Caco-2 (cell line): ENCODE measurements around the gene NT5DC4. TPM values are rescaled to one million over a fixed set of nuclear protein-coding genes. Genes with fewer than 3 reads are reported as not detected.
"Not testable (repeated sequence)": the region's sequence is repeated elsewhere in the genome, so short reads cannot be mapped to it uniquely, and the experiment has no call there.

Source experiments
- BruUV-seq: library from RNA; stranded (reverse); fragments of 400-500 nt; replicated peaks from 2 replicates; lab custom pipeline; 2021; lab: Mats Ljungman, UMichigan
- CTCF ChIA-PET: fragments of 300-600 bp; sonication (Branson Sonifier 250); formaldehyde crosslinking; loops from one replicate; lab custom pipeline; 2022; ENCODE audit warnings: antibody characterized with exemption; lab: Charles Lee
- POLR2A ChIA-PET: fragments of 300-600 bp; sonication (Branson Sonifier 250); formaldehyde crosslinking; loops from one replicate; lab custom pipeline; 2022; ENCODE audit warnings: antibody characterized with exemption; lab: Charles Lee
- DNase-seq, 2 experiments: peaks; one replicate each; pipeline versions ENCODE4 v3.0.0 to v3.0.0-alpha.2; 2020 to 2022
- H3K27me3 ChIP-seq: replicated peaks from 2 replicates; pipeline ENCODE4 v1.6.0; 2011; ENCODE audit warnings: low read length; ENCODE audit not compliant: control insufficient read depth, insufficient read depth
- H3K36me3 ChIP-seq: 2 replicates; pipeline ENCODE4 v1.5.1; 2011; ENCODE audit warnings: low read length; ENCODE audit not compliant: control insufficient read depth, insufficient read depth
- H3K4me1 ChIP-seq: fragments of 250-450 bp; sonication (Bioruptor Pico); 2 replicates; pipeline ENCODE4 v1.5.1; 2020; ENCODE audit warnings: mild to moderate bottlenecking
- H3K4me3 ChIP-seq: 2 replicates; pipeline ENCODE4 v1.5.1; 2011; ENCODE audit warnings: low read depth, mild to moderate bottlenecking, control low read depth, low read length
- H3K9me3 ChIP-seq: fragments of 250-450 bp; sonication (Bioruptor Pico); 2 replicates; pipeline ENCODE4 v1.5.1; 2020; ENCODE audit warnings: mild to moderate bottlenecking, moderate library complexity
- H3K27ac Mint-ChIP-seq: one replicate; pipeline ENCODE4 v1.8.0; 2022; ENCODE audit warnings: mixed read lengths; ENCODE audit not compliant: unreplicated experiment
- H3K27me3 Mint-ChIP-seq: one replicate; pipeline ENCODE4 v1.8.0; 2022; ENCODE audit warnings: mixed read lengths; ENCODE audit not compliant: insufficient read depth, unreplicated experiment
- H3K36me3 Mint-ChIP-seq: one replicate; pipeline ENCODE4 v1.8.0; 2022; ENCODE audit warnings: mild to moderate bottlenecking, mixed read lengths; ENCODE audit not compliant: insufficient read depth, unreplicated experiment
- H3K4me1 Mint-ChIP-seq: one replicate; pipeline ENCODE4 v1.8.0; 2022; ENCODE audit warnings: low read depth, mixed read lengths; ENCODE audit not compliant: unreplicated experiment
- H3K4me3 Mint-ChIP-seq: one replicate; pipeline ENCODE4 v1.8.0; 2022; ENCODE audit warnings: mild to moderate bottlenecking, moderate library complexity, mixed read lengths; ENCODE audit not compliant: unreplicated experiment
- H3K9me3 Mint-ChIP-seq: one replicate; pipeline ENCODE4 v1.8.0; 2022; ENCODE audit warnings: mixed read lengths; ENCODE audit not compliant: unreplicated experiment
- CTCF ChIP-seq, 2 experiments: fragments of 200-600 bp in 1 of 2; IDR thresholded peaks; 1 replicate in 1 of 2; 2 replicates in 1 of 2; pipeline versions ENCODE4 v1.5.1 to v1.8.0; 2011 to 2022; ENCODE audit warnings: antibody characterized with exemption in 1 of 2, control low read depth in 1 of 2, inconsistent platforms in 1 of 2, low read depth in 1 of 2, low read length in 1 of 2, mild to moderate bottlenecking in 1 of 2, moderate library complexity in 1 of 2; ENCODE audit not compliant: insufficient read depth in 1 of 2, severe bottlenecking in 1 of 2, unreplicated experiment in 1 of 2
- intact Hi-C: fragments of 100-400 bp; cut with micrococcal nuclease; formaldehyde crosslinking; loops from one replicate; pipeline ENCODE4 v1.10.0; 2022; ENCODE audit not compliant: unreplicated experiment
- total RNA-seq: library from RNA; stranded (reverse); gene quantifications from 2 replicates; pipeline ENCODE4 v1.2.3, GENCODE V29; 2022

Gene NT5DC4
- total RNA-seq, 1 experiment from 2014 or later = 4.0 TPM

- H3K9me3 ChIP-seq = no peaks in the 10 kb centered on the region
- H3K4me3 Mint-ChIP-seq = no peak overlapping the region
- ChIA-PET POLR2A (no interaction called here), CTCF (no interaction called here)
- intact Hi-C loops = no loop called here
- no peak overlapping the region for H3K27ac Mint-ChIP-seq
- TF ChIP-seq CTCF (IDR thresholded peaks at IDR 0.05; ENCODE audit: insufficient read depth in 1 of 2, low read depth in 1 of 2, low read length in 1 of 2, severe bottlenecking in 1 of 2, unreplicated experiment in 1 of 2) = no peak
- peaks cover 3% of the 10 kb centered on the region for H3K27me3 Mint-ChIP-seq
- no peak overlapping the region for H3K4me3 ChIP-seq
- H3K4me1 ChIP-seq = peaks cover 9% of the 10 kb centered on the region; the same call in 1 of the 2 replicates
- no peaks in the 10 kb centered on the region for H3K27me3 ChIP-seq
- no peak for DNase-seq
- no peaks in the 10 kb centered on the region for H3K36me3 ChIP-seq
- peaks cover 6% of the 10 kb centered on the region for H3K36me3 Mint-ChIP-seq
- peaks cover 10% of the 10 kb centered on the region for H3K4me1 Mint-ChIP-seq
- BruUV-seq = no TSS peak
- H3K9me3 Mint-ChIP-seq = no peaks in the 10 kb centered on the region
These were observed 6.9 kb upstream of the NT5DC4 start for GRCh38 chr2:112713926-112714325.

- POLR2A ChIA-PET = no interaction called here
- peaks cover 10% of the 10 kb centered on the region for H3K4me1 Mint-ChIP-seq
- intact Hi-C loops = no loop called here
These were observed 6.5 kb upstream of the NT5DC4 start for GRCh38 chr2:112714331-112714730.

GRCh38 chr2:112714836-112715631, 5.8 kb upstream of the NT5DC4 start:
- Histone ChIP-seq H3K27me3 (no peaks in the 10 kb centered on the region), H3K9me3 (no peaks in the 10 kb centered on the region), H3K4me1 (peaks cover 9% of the 10 kb centered on the region; the same call in 1 of the 2 replicates), H3K4me3 (no peak overlapping the region), H3K36me3 (no peaks in the 10 kb centered on the region)
- peaks cover 10% of the 10 kb centered on the region for H3K4me1 Mint-ChIP-seq
- no peak overlapping the region for H3K27ac Mint-ChIP-seq
- H3K27me3 Mint-ChIP-seq = peaks cover 3% of the 10 kb centered on the region
- TF ChIP-seq CTCF (IDR thresholded peaks at IDR 0.05; ENCODE audit: insufficient read depth in 1 of 2, low read depth in 1 of 2, low read length in 1 of 2, severe bottlenecking in 1 of 2, unreplicated experiment in 1 of 2) = no peak
- ChIA-PET CTCF (interaction anchor here (0.6 to 1.2 kb wide), 2 partner anchors 12 to 24 kb away, joined by 3 to 4 read pairs; no protein-coding TSS in a partner anchor), POLR2A (no interaction called here)
- BruUV-seq = no TSS peak
- no peak overlapping the region for H3K4me3 Mint-ChIP-seq
- H3K36me3 Mint-ChIP-seq = peaks cover 6% of the 10 kb centered on the region
- intact Hi-C loops = no loop called here
- DNase-seq = no peak
- H3K9me3 Mint-ChIP-seq = no peaks in the 10 kb centered on the region

More at GRCh38 chr2:112714331-112714730, 6.5 kb upstream of the NT5DC4 start:
- no peak for DNase-seq
- H3K27me3 Mint-ChIP-seq = peaks cover 3% of the 10 kb centered on the region
- no peak overlapping the region for H3K27ac Mint-ChIP-seq
- no peaks in the 10 kb centered on the region for H3K36me3 ChIP-seq
- no peaks in the 10 kb centered on the region for H3K9me3 ChIP-seq
- CTCF ChIA-PET = no interaction called here
- no TSS peak for BruUV-seq
- H3K27me3 ChIP-seq = no peaks in the 10 kb centered on the region
- H3K9me3 Mint-ChIP-seq = no peaks in the 10 kb centered on the region
- no peak overlapping the region for H3K4me3 ChIP-seq
- H3K36me3 Mint-ChIP-seq = peaks cover 6% of the 10 kb centered on the region
- H3K4me1 ChIP-seq = peaks cover 9% of the 10 kb centered on the region; the same call in 1 of the 2 replicates
- no peak overlapping the region for H3K4me3 Mint-ChIP-seq
- TF ChIP-seq CTCF (IDR thresholded peaks at IDR 0.05; ENCODE audit: insufficient read depth in 1 of 2, low read depth in 1 of 2, low read length in 1 of 2, severe bottlenecking in 1 of 2, unreplicated experiment in 1 of 2) = no peak

GRCh38 chr2:112716094-112716493, 4.7 kb upstream of the NT5DC4 start:
- POLR2A ChIA-PET, H3K4me1 ChIP-seq, H3K9me3 ChIP-seq, H3K9me3 Mint-ChIP-seq, BruUV-seq, H3K27ac Mint-ChIP-seq, H3K27me3 Mint-ChIP-seq, H3K4me3 Mint-ChIP-seq, H3K36me3 Mint-ChIP-seq, H3K36me3 ChIP-seq, DNase-seq, intact Hi-C loops, H3K4me3 ChIP-seq, H3K27me3 ChIP-seq: not testable (repeated sequence)
- CTCF ChIA-PET = interaction anchor here (0.6 to 1.2 kb wide), 2 partner anchors 11 to 25 kb away, joined by 3 to 4 read pairs; no protein-coding TSS in a partner anchor
- peaks cover 10% of the 10 kb centered on the region for H3K4me1 Mint-ChIP-seq
